GM19452 (cell line): ENCODE results near the gene COLQ.
"Not testable (repeated sequence)": the region's sequence is repeated elsewhere in the genome, so short reads cannot be mapped to it uniquely, and the experiment has no call there.

Experiments used
- ATAC-seq: cut with Tn5 transposase; IDR thresholded peaks from one replicate; pipeline ENCODE4 v1.9.1; 2021; ENCODE audit not compliant: unreplicated experiment

COLQ gene

GRCh38 chr3:15430624-15431023, 90.9 kb downstream of the COLQ start:
- ATAC-seq: no peak

- no peak for ATAC-seq
Observed at GRCh38 chr3:15429080-15429479, 92.4 kb downstream of the COLQ start.

- no peak for ATAC-seq
Observed at GRCh38 chr3:15428539-15428938, 93.0 kb downstream of the COLQ start.

DNA sequence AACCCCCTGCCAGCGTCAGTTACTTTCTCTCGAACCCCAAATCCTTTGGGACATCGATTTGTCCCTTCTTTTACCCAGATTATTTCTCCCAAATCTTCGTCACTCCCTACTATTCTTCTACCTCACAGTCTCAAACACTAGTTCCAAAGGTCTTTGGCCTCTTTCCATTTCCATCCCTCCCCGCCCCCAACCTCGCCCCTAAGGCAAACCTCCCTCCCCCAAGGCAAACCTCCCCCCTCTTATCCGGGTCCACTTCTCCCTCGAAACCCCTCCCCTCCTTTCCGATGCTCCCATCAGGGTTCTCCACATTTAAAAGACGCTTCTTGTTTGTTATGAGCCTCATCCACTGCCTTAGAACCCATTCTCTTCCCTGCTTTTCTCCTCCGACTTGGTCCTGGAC, 93.5 kb downstream of the COLQ start:
- no peak for ATAC-seq

DNA sequence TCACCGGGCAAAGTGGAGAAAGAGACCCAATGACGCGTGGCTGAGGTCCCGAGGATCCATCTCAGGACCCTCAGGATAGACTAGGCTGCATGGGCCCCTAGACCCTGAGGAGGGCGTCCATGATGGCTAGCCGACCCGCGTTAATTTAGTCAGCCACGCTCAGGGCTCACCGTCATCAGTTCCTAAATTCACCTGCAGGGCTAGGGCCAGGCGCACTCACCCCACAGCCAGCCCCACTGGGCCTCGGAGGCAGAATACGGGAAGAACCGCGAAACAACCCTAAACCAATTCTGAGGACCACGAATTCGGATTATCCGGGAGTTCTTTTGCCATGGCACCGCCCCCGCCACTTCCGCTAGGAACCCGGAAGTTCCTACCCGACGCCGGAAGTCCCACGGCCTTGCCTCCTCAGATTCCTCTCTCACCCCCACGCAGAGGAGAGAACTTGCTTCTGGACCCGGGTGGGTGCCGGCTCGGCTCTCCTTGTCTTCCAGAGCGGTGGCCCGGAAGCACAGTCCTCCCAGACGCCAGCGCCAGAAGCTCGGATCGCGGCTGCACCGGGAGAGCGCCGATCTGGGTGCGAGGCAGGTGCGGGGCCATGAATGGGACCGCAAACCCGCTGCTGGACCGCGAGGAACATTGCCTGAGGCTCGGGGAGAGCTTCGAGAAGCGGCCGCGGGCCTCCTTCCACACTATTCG, 94.2 kb downstream of the COLQ start, which contains the start of the genes EAF1 and METTL6:
EAF1 (plus strand) TSS at position 417 of the 699 bp plus-strand sequence; CDS start at position 599, 182 bp downstream.
METTL6 (minus strand) TSS at position 363 of the 699 bp plus-strand sequence. CDS start 1,033 bp downstream, outside the sequence.
- ATAC-seq: peak; percentile 84

GRCh38 chr3:15426579-15427118, 94.9 kb downstream of the COLQ start:
- no peak for ATAC-seq

GRCh38 chr3:15420871-15421270, 100.6 kb downstream of the COLQ start:
- no peak for ATAC-seq

GRCh38 chr3:15410966-15411365, 110.5 kb downstream of the COLQ start:
- not testable (repeated sequence) for ATAC-seq

- no peak for ATAC-seq
Observed at GRCh38 chr3:15409774-15410173, 111.7 kb downstream of the COLQ start.

GRCh38 chr3:15409239-15409638, 112.3 kb downstream of the COLQ start:
- no peak for ATAC-seq

GRCh38 chr3:15405448-15406050, 116.0 kb downstream of the COLQ start:
- no peak for ATAC-seq

- no peak for ATAC-seq
Observed at GRCh38 chr3:15404767-15405166, 116.7 kb downstream of the COLQ start.

DNA sequence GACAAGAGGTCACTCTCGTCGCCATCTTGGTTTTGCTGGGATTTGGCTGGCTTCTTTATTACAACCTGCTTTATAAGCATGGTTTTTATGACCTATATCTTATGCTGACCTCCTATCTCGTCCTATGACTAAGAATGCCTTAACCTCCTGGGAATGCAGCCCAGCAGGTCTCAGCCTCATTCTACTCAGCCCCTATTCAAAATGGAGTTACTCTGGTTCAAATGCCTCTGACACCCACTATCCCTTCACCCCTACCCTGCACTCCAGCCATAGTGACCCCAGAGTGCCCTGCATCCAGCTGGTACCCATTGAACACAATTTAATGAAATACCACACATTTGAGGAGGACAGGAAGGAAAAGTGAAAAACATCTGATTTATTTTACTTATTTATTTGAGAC, 117.5 kb downstream of the COLQ start:
- no peak for ATAC-seq

DNA sequence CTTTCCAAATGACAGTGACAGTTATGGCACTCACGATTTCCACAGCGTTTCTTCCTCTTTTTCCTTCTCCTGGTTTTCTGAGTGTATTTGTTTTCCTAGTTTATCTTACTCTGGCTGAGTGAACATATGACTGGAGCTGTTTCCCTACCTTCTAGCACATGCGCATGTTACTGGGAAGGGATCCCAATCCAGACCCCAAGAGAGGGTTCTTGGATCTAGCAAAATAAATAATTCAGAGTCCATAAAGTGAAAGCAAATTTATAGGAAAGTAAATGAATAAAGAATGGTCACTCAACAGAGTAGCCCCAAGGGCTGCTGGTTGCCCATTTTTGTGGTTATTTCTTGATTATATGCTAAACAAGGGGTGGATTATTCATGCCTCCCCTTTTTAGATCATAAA, 118.0 kb downstream of the COLQ start:
- ATAC-seq: no peak

DNA sequence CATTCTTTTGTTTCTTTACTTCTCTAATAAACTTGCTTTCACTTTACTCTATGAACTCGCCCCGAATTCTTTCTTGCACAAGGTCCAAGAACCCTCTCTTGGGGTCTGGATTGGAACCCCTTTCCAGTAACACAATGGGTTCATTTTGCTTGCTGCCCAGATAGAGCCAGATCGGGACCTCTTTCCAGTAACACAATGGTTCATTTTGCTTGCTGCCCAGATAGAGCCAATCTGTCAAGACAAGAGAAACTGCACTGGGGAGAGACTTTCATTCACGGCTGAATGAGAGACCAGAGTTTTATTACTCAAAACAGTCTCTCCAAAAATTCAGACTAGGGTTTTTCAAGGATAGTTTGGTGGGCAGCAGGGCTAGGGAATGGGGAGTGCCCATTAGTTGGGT, 119.6 kb downstream of the COLQ start:
- ATAC-seq: no peak
